KMS-11 (cell line): ENCODE data around the gene PKHD1.

Experiments
- H2AFZ ChIP-seq: fragments of 200-600 bp; sonication (generic); 2 replicates; pipeline ENCODE4 v1.6.1; 2016; ENCODE audit warnings: antibody characterized with exemption, mixed run types, low read depth
- H3K27ac ChIP-seq: fragments of 200-600 bp; sonication (generic); 2 replicates; pipeline ENCODE4 v1.6.1; 2016; ENCODE audit warnings: mild to moderate bottlenecking, mixed run types
- H3K27me3 ChIP-seq: fragments of 200-600 bp; sonication (generic); 2 replicates; pipeline ENCODE4 v1.6.1; 2017; ENCODE audit warnings: mild to moderate bottlenecking, low read depth, mixed run types, moderate library complexity; ENCODE audit not compliant: insufficient read depth
- H3K36me3 ChIP-seq: fragments of 200-600 bp; sonication (generic); 2 replicates; pipeline ENCODE4 v1.6.1; 2017; ENCODE audit warnings: mild to moderate bottlenecking, mixed run types; ENCODE audit not compliant: insufficient read depth
- H3K4me1 ChIP-seq: fragments of 200-600 bp; sonication (generic); 2 replicates; pipeline ENCODE4 v1.6.1; 2016; ENCODE audit warnings: mild to moderate bottlenecking, low read depth, mixed run types; ENCODE audit not compliant: poor library complexity, severe bottlenecking
- H3K4me2 ChIP-seq: fragments of 200-600 bp; sonication (generic); 2 replicates; pipeline ENCODE4 v1.7.0; 2016; ENCODE audit warnings: mild to moderate bottlenecking, mixed run types
- H3K4me3 ChIP-seq: fragments of 200-600 bp; sonication (generic); IDR thresholded peaks from 2 replicates; pipeline ENCODE4 v1.6.1; 2017; ENCODE audit warnings: low read depth, low read length, mixed read lengths; ENCODE audit not compliant: insufficient read depth
- H3K79me2 ChIP-seq: fragments of 200-600 bp; sonication (generic); 2 replicates; pipeline ENCODE4 v1.6.1; 2016; ENCODE audit warnings: low read depth, mixed run types; ENCODE audit not compliant: insufficient read depth
- H3K9ac ChIP-seq: fragments of 200-600 bp; sonication (generic); 2 replicates; pipeline ENCODE4 v1.6.1; 2016; ENCODE audit warnings: mild to moderate bottlenecking, mixed run types
- H4K20me1 ChIP-seq: fragments of 200-600 bp; sonication (generic); 2 replicates; pipeline ENCODE4 v1.6.1; 2016; ENCODE audit warnings: mild to moderate bottlenecking, mixed run types; ENCODE audit not compliant: insufficient read depth
- TF ChIP-seq, protein P1 (sequence below): fragments of 200-600 bp; sonication (generic); conservative IDR thresholded peaks from 2 replicates; pipeline ENCODE4 v1.6.1; 2017; ENCODE audit warnings: low read depth, mild to moderate bottlenecking, antibody characterized with exemption, low read length, moderate library complexity, mixed read lengths

The PKHD1 gene

DNA sequence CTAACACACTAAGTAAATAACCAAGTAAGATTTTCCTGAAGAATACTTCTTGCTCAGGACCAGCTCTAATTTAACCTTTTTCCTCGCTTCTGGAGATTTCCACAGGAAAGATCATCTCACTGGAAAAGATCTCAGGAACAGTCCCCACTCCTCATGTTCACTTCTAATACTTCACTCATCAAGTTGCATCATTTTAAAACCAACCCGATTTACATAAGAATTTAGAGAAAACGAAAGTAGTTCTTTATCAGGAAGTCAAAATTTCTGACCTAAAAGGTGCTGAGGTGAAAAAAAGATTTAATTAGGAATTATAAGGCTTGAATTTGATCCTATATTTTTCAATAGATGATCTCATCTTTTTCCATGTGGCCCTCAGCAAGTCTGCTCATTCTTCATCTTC, 46.6 kb upstream of the PKHD1 start:
- Histone ChIP-seq H2AFZ (no peak overlapping the region), H3K9ac (no peak overlapping the region), H3K79me2 (no peaks in the 10 kb centered on the region), H3K4me3 (no peak overlapping the region), H4K20me1 (no peaks in the 10 kb centered on the region), H3K27me3 (no peaks in the 10 kb centered on the region), H3K36me3 (no peaks in the 10 kb centered on the region), H3K4me2 (no peak overlapping the region), H3K4me1 (no peaks in the 10 kb centered on the region), H3K27ac (no peak overlapping the region)
- TF ChIP-seq, protein P1, sequence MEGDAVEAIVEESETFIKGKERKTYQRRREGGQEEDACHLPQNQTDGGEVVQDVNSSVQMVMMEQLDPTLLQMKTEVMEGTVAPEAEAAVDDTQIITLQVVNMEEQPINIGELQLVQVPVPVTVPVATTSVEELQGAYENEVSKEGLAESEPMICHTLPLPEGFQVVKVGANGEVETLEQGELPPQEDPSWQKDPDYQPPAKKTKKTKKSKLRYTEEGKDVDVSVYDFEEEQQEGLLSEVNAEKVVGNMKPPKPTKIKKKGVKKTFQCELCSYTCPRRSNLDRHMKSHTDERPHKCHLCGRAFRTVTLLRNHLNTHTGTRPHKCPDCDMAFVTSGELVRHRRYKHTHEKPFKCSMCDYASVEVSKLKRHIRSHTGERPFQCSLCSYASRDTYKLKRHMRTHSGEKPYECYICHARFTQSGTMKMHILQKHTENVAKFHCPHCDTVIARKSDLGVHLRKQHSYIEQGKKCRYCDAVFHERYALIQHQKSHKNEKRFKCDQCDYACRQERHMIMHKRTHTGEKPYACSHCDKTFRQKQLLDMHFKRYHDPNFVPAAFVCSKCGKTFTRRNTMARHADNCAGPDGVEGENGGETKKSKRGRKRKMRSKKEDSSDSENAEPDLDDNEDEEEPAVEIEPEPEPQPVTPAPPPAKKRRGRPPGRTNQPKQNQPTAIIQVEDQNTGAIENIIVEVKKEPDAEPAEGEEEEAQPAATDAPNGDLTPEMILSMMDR, result no peak

DNA sequence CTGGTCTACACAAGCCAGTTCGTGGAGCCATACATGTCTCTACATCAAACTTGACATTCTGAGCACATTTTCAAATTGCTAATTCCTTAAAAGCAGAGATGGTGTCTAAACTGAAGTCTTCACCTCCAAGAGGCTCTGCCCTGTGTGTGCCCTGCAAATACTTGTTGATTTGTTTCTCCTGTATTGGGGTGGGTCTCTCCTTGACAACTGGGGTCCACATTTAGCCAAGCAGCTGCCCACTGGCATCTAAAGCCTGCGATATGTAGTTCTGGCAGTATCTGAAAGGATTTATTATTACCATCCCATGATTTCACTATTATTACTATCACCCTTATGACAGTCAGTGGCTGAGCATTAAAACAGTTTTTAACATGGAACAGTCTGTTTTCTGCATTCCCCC, 45.9 kb upstream of the PKHD1 start:
- no peak overlapping the region for H3K27ac ChIP-seq
- no peak overlapping the region for H3K4me3 ChIP-seq
- H2AFZ ChIP-seq, result no peak overlapping the region
- H3K27me3 ChIP-seq, result no peaks in the 10 kb centered on the region
- TF ChIP-seq, protein P1, result no peak
- no peaks in the 10 kb centered on the region for H4K20me1 ChIP-seq
- H3K4me2 ChIP-seq, result no peak overlapping the region
- no peaks in the 10 kb centered on the region for H3K4me1 ChIP-seq
- H3K79me2 ChIP-seq, result no peaks in the 10 kb centered on the region
- no peak overlapping the region for H3K9ac ChIP-seq
- H3K36me3 ChIP-seq, result no peaks in the 10 kb centered on the region

DNA sequence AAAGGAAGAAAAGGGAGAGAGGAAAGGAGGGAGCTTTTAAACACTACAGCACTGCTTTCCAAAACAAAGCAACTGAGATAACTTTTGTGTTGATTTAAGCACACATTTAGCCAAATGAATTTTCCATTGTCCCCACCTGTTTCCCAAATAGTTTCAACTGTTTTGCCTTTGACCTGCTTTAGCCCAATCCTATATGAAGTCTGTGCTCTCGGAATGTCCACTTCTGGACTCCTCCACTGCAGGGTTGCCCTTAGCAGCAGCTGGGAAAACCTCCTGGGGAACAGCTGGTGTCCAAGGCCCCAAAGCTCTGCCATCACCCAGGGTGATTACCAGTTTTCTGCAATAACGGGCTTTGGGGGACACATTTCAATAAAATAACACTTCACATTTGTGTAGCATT, 44.9 kb upstream of the PKHD1 start:
- Histone ChIP-seq H3K4me3 (no peak overlapping the region), H3K4me1 (no peaks in the 10 kb centered on the region), H3K4me2 (no peak overlapping the region), H3K9ac (no peak overlapping the region), H3K79me2 (no peaks in the 10 kb centered on the region), H2AFZ (no peak overlapping the region), H4K20me1 (no peaks in the 10 kb centered on the region), H3K36me3 (no peaks in the 10 kb centered on the region), H3K27ac (no peak overlapping the region), H3K27me3 (no peaks in the 10 kb centered on the region)
- TF ChIP-seq, protein P1, result no peak

DNA sequence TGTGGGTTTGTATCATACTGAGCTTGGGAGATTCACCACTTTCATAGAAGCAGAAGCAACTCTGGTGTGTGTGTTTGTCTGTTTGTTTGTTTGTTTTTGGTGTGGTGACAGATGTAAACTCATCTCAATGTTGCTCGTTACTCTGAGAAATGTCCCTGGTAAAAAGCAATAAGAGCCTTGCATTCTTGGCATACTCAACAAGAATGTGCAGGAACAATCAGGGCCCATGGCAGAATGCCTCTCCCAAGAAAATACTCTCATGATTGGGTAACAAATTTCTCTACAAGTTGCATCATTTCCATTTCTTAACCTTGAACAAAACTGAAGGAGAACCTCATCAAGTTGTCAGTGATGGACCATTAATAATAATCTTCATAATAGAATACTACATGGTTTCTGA, 43.0 kb upstream of the PKHD1 start:
- Histone ChIP-seq H3K27ac (no peak overlapping the region), H4K20me1 (no peaks in the 10 kb centered on the region), H3K27me3 (no peaks in the 10 kb centered on the region), H3K4me3 (no peak overlapping the region), H3K4me1 (no peaks in the 10 kb centered on the region), H3K36me3 (no peaks in the 10 kb centered on the region), H3K4me2 (no peak overlapping the region), H3K79me2 (no peaks in the 10 kb centered on the region), H3K9ac (no peak overlapping the region), H2AFZ (no peak overlapping the region)
- TF ChIP-seq, protein P1, result no peak

DNA sequence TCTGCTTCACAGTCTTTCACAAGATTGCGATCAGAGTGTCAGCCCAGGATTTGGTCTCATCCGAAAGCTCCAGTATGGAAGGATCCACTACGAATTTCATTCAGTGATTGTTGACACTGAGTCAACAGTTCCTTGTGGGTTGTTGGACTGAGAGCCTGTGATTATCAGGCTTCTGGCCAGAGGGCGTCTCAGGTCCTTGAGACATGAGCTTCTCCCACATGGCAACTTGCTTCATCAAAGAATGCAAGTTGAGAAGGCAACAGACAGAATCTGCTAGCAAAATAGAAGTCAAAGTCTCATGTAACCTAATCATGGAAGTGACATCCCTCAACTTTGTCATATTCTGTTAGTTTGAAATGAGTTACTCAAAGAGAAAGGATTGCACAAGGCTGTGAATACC, 40.5 kb upstream of the PKHD1 start:
- H3K4me2 ChIP-seq, result no peak overlapping the region
- no peaks in the 10 kb centered on the region for H3K27me3 ChIP-seq
- no peaks in the 10 kb centered on the region for H3K36me3 ChIP-seq
- no peak overlapping the region for H2AFZ ChIP-seq
- TF ChIP-seq, protein P1, result no peak
- no peaks in the 10 kb centered on the region for H3K79me2 ChIP-seq
- no peak overlapping the region for H3K4me3 ChIP-seq
- no peaks in the 10 kb centered on the region for H3K4me1 ChIP-seq
- no peak overlapping the region for H3K27ac ChIP-seq
- no peak overlapping the region for H3K9ac ChIP-seq
- no peaks in the 10 kb centered on the region for H4K20me1 ChIP-seq
